ENCODE data around the gene COL15A1. TPM values are rescaled to one million over a fixed set of nuclear protein-coding genes. Genes with fewer than 3 reads are reported as not detected.

The COL15A1 gene
- total and polyA plus RNA-seq, 2 of the 8 experiments (the other 6 are each of a cell fraction or from before 2014, with no cell fraction given): 0.12 to 0.15 TPM

DNA sequence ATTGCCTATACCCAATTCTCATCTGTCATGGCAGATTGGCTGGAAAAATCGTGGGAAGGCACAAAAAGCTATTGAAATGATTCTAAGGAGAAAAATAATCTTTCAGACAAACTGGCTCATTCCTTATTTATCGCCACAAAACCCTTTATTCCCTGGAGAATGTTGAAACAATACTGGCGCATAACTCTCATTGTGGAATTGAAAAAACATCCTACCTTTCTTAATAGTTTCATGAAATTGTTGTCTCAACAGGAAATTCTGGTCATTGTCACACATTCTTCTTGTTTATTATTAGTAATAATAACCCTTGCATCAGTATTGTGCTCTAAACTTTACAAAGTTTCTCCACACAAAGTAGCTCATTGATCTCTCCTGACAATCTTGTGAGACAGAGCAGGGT, 48.9 kb upstream of the COL15A1 start:
- CTCF ChIA-PET (ENCODE audit: partially characterized antibody): interaction anchor here (0.5 to 3.7 kb wide), 5 partner anchors 11 to 290 kb away, joined by 3 to 12 read pairs (median 3); no protein-coding TSS in a partner anchor
- no peak for TF ChIP-seq TAF1 (IDR thresholded peaks at IDR 0.05; ENCODE audit: low read depth, low read length)
- no peak for TF ChIP-seq SUZ12 (IDR thresholded peaks at IDR 0.05; ENCODE audit: low read length)
- no peak for TF ChIP-seq CTBP2 (IDR thresholded peaks at IDR 0.05; ENCODE audit: borderline replicate concordance, insufficient read depth, insufficient read length, low read length)
- no peak for TF ChIP-seq RAD21 (IDR thresholded peaks at IDR 0.05 in 1 of 2, conservative IDR thresholded peaks at IDR 0.05 in 1 of 2; ENCODE audit: low read depth in 2 of 2, low read length in 2 of 2)
- TF ChIP-seq BACH1 (IDR thresholded peaks at IDR 0.05; ENCODE audit: low read length): no peak
- TF ChIP-seq SP1 (IDR thresholded peaks at IDR 0.05; ENCODE audit: low read depth, low read length): no peak
- TF ChIP-seq RNF2 (IDR thresholded peaks at IDR 0.05; ENCODE audit: borderline replicate concordance, low read depth, low read length, missing control alignments, poor library complexity, severe bottlenecking): no peak
- TF ChIP-seq TCF12 (IDR thresholded peaks at IDR 0.05; ENCODE audit: low read depth, low read length): no peak
- TF ChIP-seq EGR1 (IDR thresholded peaks at IDR 0.05; ENCODE audit: borderline replicate concordance, low read depth, low read length): no peak
- TF ChIP-seq CREB1 (IDR thresholded peaks at IDR 0.05): no peak
- TF ChIP-seq POLR2A (IDR thresholded peaks at IDR 0.05; ENCODE audit: control extremely low read depth in 1 of 2, low read depth in 2 of 2, low read length in 2 of 2): no peak
- TF ChIP-seq, protein P1, sequence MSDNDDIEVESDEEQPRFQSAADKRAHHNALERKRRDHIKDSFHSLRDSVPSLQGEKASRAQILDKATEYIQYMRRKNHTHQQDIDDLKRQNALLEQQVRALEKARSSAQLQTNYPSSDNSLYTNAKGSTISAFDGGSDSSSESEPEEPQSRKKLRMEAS (IDR thresholded peaks at IDR 0.05): no peak
- no peak for TF ChIP-seq ASH2L (IDR thresholded peaks at IDR 0.05; ENCODE audit: low read length)
- TF ChIP-seq CBX8 (IDR thresholded peaks at IDR 0.05; ENCODE audit: borderline replicate concordance, low read depth, low read length): no peak

More for the DNA sequence above, 48.9 kb upstream of the COL15A1 start:
- no peak overlapping the region for H2BK15ac ChIP-seq (ENCODE audit: low read length)
- H3K4me3 ChIP-seq (ENCODE audit: extremely low read depth in 1 of 4, insufficient read depth in 2 of 4, low read depth in 3 of 4, low read length in 4 of 4): no peak overlapping the region
- no peaks in the 10 kb centered on the region for H3K36me3 ChIP-seq (ENCODE audit: control insufficient read depth in 2 of 4, insufficient read depth in 4 of 4, low read length in 3 of 4)
- H3K4ac ChIP-seq (replicated peaks; ENCODE audit: insufficient read length, low read depth, low read length): no peak overlapping the region
- no peak overlapping the region for H3K18ac ChIP-seq (ENCODE audit: extremely low read depth, low read length)
- no peaks in the 10 kb centered on the region for H3K4me1 ChIP-seq (replicated peaks in 1 of 4; ENCODE audit: control insufficient read depth in 3 of 4, insufficient read depth in 4 of 4, low read length in 3 of 4)
- no peak overlapping the region for H2BK20ac ChIP-seq (ENCODE audit: low read length)
- no peaks in the 10 kb centered on the region for H3K79me2 ChIP-seq (ENCODE audit: control insufficient read depth in 1 of 2, insufficient read depth in 2 of 2, low read length in 2 of 2)
- DNase-seq (ENCODE audit: low read depth in 1 of 2, low spot score in 2 of 2): no peak
- H3K27me3 ChIP-seq (replicated peaks in 1 of 4; ENCODE audit: control insufficient read depth in 3 of 4, extremely low read depth in 1 of 4, insufficient read depth in 3 of 4, low read length in 3 of 4): no peaks in the 10 kb centered on the region
- H2AFZ ChIP-seq (ENCODE audit: low read length): no peak overlapping the region
- no peak overlapping the region for H3K14ac ChIP-seq (ENCODE audit: insufficient read length)
- no peak overlapping the region for H2AK5ac ChIP-seq (ENCODE audit: low read depth, low read length)
- H4K20me1 ChIP-seq (replicated peaks in 1 of 2; ENCODE audit: control insufficient read depth in 1 of 2, insufficient read depth in 2 of 2, low read length in 2 of 2): no peaks in the 10 kb centered on the region
- no peak overlapping the region for H3K4me2 ChIP-seq (ENCODE audit: insufficient read depth in 1 of 2, low read depth in 2 of 2, low read length in 2 of 2)
- POLR2A ChIA-PET (ENCODE audit: partially characterized antibody): no interaction called here
- no peak overlapping the region for H4K8ac ChIP-seq (ENCODE audit: extremely low read depth, insufficient read depth, low read length)
- no peaks in the 10 kb centered on the region for H3K79me1 ChIP-seq (ENCODE audit: low read depth, low read length)
- no peak overlapping the region for H3K27ac ChIP-seq (ENCODE audit: low read depth, low read length)
- H4K5ac ChIP-seq (ENCODE audit: insufficient read length, low read depth, low read length): no peak overlapping the region
- no peak overlapping the region for H3K56ac ChIP-seq (replicated peaks; ENCODE audit: insufficient read length, low read depth, low read length)
- no peak overlapping the region for H3K9ac ChIP-seq (replicated peaks in 1 of 4; ENCODE audit: extremely low read depth in 1 of 4, low read depth in 3 of 4, low read length in 3 of 4)
- no peaks in the 10 kb centered on the region; the same call in 1 of the 2 replicates for H3K23me2 ChIP-seq (ENCODE audit: low read depth, low read length)
- H4K91ac ChIP-seq (replicated peaks; ENCODE audit: insufficient read length, low read length): no peak overlapping the region
- no peak for FAIRE-seq
- no peak overlapping the region for H3K23ac ChIP-seq (ENCODE audit: insufficient read length)
- no peak overlapping the region for H2BK5ac ChIP-seq (ENCODE audit: low read depth, low read length)
- no peak overlapping the region for H2BK120ac ChIP-seq (replicated peaks; ENCODE audit: low read depth, low read length)
- H2BK12ac ChIP-seq (ENCODE audit: low read depth, low read length): no peak overlapping the region
- WGBS, 2 experiments (ENCODE audit: extremely low coverage in 1 of 2, insufficient coverage in 1 of 2, insufficient read length in 1 of 2, insufficient replicate concordance in 2 of 2, low coverage in 1 of 2, low lambda C conversion rate in 2 of 2, missing lambda C conversion rate in 1 of 2): 86% methylated on average over 3 of the region's 3 CpGs; no CpG with 5 or more reads in 1 of the 2 experiments
- peaks cover 3 to 4% of the 10 kb centered on the region in 2 experiments; a peak in 1 of 4 replicates for H3K9me3 ChIP-seq (ENCODE audit: insufficient read depth in 2 of 2, low read depth in 1 of 2, low read length in 1 of 2)

All from H1 (cell line).